GM12878 (cell line): Measurements from ENCODE around the gene WIPF2. TPM values are rescaled to one million over a fixed set of nuclear protein-coding genes. Genes with fewer than 3 reads are reported as not detected.

Source experiments
- ATAC-seq: fragments of 200-7000 bp; cut with Tn5 transposase; 3 replicates; pipeline ENCODE4 v1.9.1; 2020; ENCODE audit warnings: mild to moderate bottlenecking, moderate library complexity
- BruUV-seq: library from RNA; stranded (reverse); fragments of 400-500 nt; replicated peaks from 2 replicates; lab custom pipeline; 2021; lab: Mats Ljungman, UMichigan
- CTCF ChIA-PET: fragments of 300-600 bp; sonication (Branson Sonifier 250); formaldehyde crosslinking; extraction: SDS; loops from one replicate; lab custom pipeline; 2021; ENCODE audit warnings: inconsistent platforms; lab: Yijun Ruan, JAX
- POLR2A ChIA-PET: fragments of 350-600 bp; formaldehyde crosslinking; extraction: SDS; loops from one replicate; lab custom pipeline; 2021; ENCODE audit warnings: inconsistent platforms; lab: Charles Lee
- RAD21 ChIA-PET: fragments of 300-600 bp; sonication (Branson Sonifier 250); formaldehyde crosslinking; loops from one replicate; lab custom pipeline; 2023; ENCODE audit warnings: antibody characterized with exemption; ENCODE audit not compliant: unreplicated experiment; lab: Charles Lee
- SMC1A ChIA-PET: fragments of 300-600 bp; sonication (Branson Sonifier 250); formaldehyde crosslinking; loops from one replicate; lab custom pipeline; 2023; ENCODE audit not compliant: unreplicated experiment, uncharacterized antibody; lab: Charles Lee
- DNase-seq: peaks from one replicate; pipeline ENCODE4 v3.0.0-alpha.2; 2011; ENCODE audit warnings: low read depth, low spot score
- FAIRE-seq: peaks from 3 replicates; lab custom pipeline; 2011; peaks lifted over from hg19 to GRCh38; lab: Jason Lieb, UNC
- H2AFZ ChIP-seq: 2 replicates; pipeline ENCODE4 v1.6.0; 2011; ENCODE audit warnings: low read depth, low read length, control low read depth; ENCODE audit not compliant: control insufficient read depth
- H3K27ac ChIP-seq: 2 replicates; pipeline ENCODE4 v1.5.1; 2011; ENCODE audit warnings: control low read depth; ENCODE audit not compliant: control insufficient read depth, insufficient read depth
- H3K27me3 ChIP-seq, 2 experiments: replicated peaks in 1 of 2; 2 replicates each; pipeline versions ENCODE4 v1.6.0 to v1.6.1; 2011; ENCODE audit warnings: low read length in 1 of 2; ENCODE audit not compliant: control insufficient read depth in 2 of 2, insufficient read depth in 2 of 2
- H3K36me3 ChIP-seq, 2 experiments: 2 replicates each; pipeline ENCODE4 v1.5.1; 2011; ENCODE audit warnings: low read length in 1 of 2; ENCODE audit not compliant: control insufficient read depth in 2 of 2, insufficient read depth in 2 of 2
- H3K4me1 ChIP-seq: 2 replicates; pipeline ENCODE4 v1.6.1; 2011; ENCODE audit warnings: mild to moderate bottlenecking, low read length, moderate library complexity, mixed read lengths; ENCODE audit not compliant: control insufficient read depth, insufficient read depth
- H3K4me2 ChIP-seq: 2 replicates; pipeline ENCODE4 v1.6.0; 2011; ENCODE audit warnings: control low read depth; ENCODE audit not compliant: control insufficient read depth, insufficient read depth
- H3K4me3 ChIP-seq: fragments of 200-600 bp; sonication (generic); 2 replicates; pipeline ENCODE4 v1.5.1; 2016
- H3K79me2 ChIP-seq: 2 replicates; pipeline ENCODE4 v1.6.0; 2011; ENCODE audit warnings: low read length; ENCODE audit not compliant: control insufficient read depth, insufficient read depth
- H3K9ac ChIP-seq: 2 replicates; pipeline ENCODE4 v1.8.0; 2011; ENCODE audit warnings: low read length, control low read depth, mixed read lengths; ENCODE audit not compliant: control insufficient read depth, insufficient read depth
- H3K9me3 ChIP-seq: replicated peaks from 3 replicates; pipeline ENCODE4 v1.5.1; 2011; ENCODE audit warnings: mild to moderate bottlenecking, low read length; ENCODE audit not compliant: control insufficient read depth, insufficient read depth
- H4K20me1 ChIP-seq: 2 replicates; pipeline ENCODE4 v1.6.0; 2011; ENCODE audit not compliant: control insufficient read depth, insufficient read depth
- CHD1 ChIP-seq: IDR thresholded peaks from 2 replicates; pipeline ENCODE4 v1.6.1; 2012; ENCODE audit warnings: low read depth, low read length, improper control_type of control experiment
- CREB1 ChIP-seq: IDR thresholded peaks from 2 replicates; pipeline ENCODE4 v1.6.1; 2012; ENCODE audit warnings: low read depth, mild to moderate bottlenecking, inconsistent platforms
- DPF2 ChIP-seq: fragments of 450-650 bp; IDR thresholded peaks from 2 replicates; pipeline ENCODE4 v1.6.1; 2017; ENCODE audit warnings: mild to moderate bottlenecking
- KDM1A ChIP-seq: fragments of 200-600 bp; sonication (generic); IDR thresholded peaks from 2 replicates; pipeline ENCODE4 v1.6.1; 2016; ENCODE audit warnings: borderline replicate concordance
- MAX ChIP-seq: IDR thresholded peaks from 2 replicates; pipeline ENCODE4 v1.6.1; 2012; ENCODE audit warnings: low read depth, low read length, improper control_type of control experiment
- SMARCA5 ChIP-seq: fragments of 450-650 bp; IDR thresholded peaks from 2 replicates; pipeline ENCODE4 v1.6.1; 2017; ENCODE audit warnings: mild to moderate bottlenecking
- SPI1 ChIP-seq: IDR thresholded peaks from 2 replicates; pipeline ENCODE4 v1.6.1; 2011; ENCODE audit warnings: low read depth, mild to moderate bottlenecking, low read length, moderate library complexity, borderline replicate concordance; ENCODE audit not compliant: insufficient read depth
- SRF ChIP-seq, 2 experiments: IDR thresholded peaks; 2 replicates each; pipeline ENCODE4 v1.6.1; 2011; ENCODE audit warnings: low read depth in 2 of 2, low read length in 2 of 2, mild to moderate bottlenecking in 1 of 2, moderate library complexity in 1 of 2
- USF2 ChIP-seq: IDR thresholded peaks from 2 replicates; pipeline ENCODE4 v1.6.1; 2011; ENCODE audit warnings: low read depth, low read length, improper control_type of control experiment, borderline replicate concordance
- ZNF207 ChIP-seq: fragments of 450-650 bp; IDR thresholded peaks from 2 replicates; pipeline ENCODE4 v1.6.1; 2014; ENCODE audit warnings: antibody characterized with exemption, mild to moderate bottlenecking, borderline replicate concordance
- ZZZ3 ChIP-seq: IDR thresholded peaks from 2 replicates; pipeline ENCODE4 v1.6.1; 2011; ENCODE audit warnings: low read depth; ENCODE audit not compliant: control insufficient read depth, insufficient read length
- WGBS: methylation state at CpG from one replicate; pipeline ENCODE4 v1.1.6; 2016; ENCODE audit warnings: low lambda C conversion rate; ENCODE audit not compliant: insufficient replicate concordance, insufficient coverage; ENCODE audit errors: missing lambda C conversion rate; 5-methylcytosine and 5-hydroxymethylcytosine counted together
- in situ Hi-C: fragments of 300-500 bp; cut with MboI; formaldehyde crosslinking; loops from 9 replicates; pipeline ENCODE4 v1.14.3; 2018; ENCODE audit warnings: mixed read lengths
- intact Hi-C: fragments of 100-400 bp; cut with micrococcal nuclease; formaldehyde crosslinking; loops from one replicate; pipeline ENCODE4 v1.14.2; 2022; ENCODE audit not compliant: unreplicated experiment
- polyA plus RNA-seq, 11 experiments: library from polyadenylated mRNA; depleted of rRNA in 4 of 11; unstranded in 6 of 11; stranded (reverse) in 5 of 11; fragments of >200 nt; fragmentation: Nextera tagmentation in 4 of 11; fragmentation: Illumina TruSeq in 1 of 11; extraction: Ambion mirVana in 4 of 11; extraction: Trizol in 1 of 11; gene quantifications; 1 replicate in 1 of 11; 2 replicates in 10 of 11; pipeline versions ENCODE4 v1.2.1 to v1.2.3, GENCODE V29; 2011 to 2016; ENCODE audit warnings: inconsistent platforms in 2 of 11, missing spikeins in 2 of 11, low read depth in 1 of 11
- total RNA-seq, 4 experiments: library from RNA; depleted of rRNA in 3 of 4; stranded (reverse); fragments of >200 nt in 3 of 4; fragmentation: Illumina TruSeq in 1 of 4; extraction: Trizol in 1 of 4; gene quantifications; 2 replicates each; pipeline versions ENCODE4 v1.2.1 to v1.2.3, GENCODE V29; 2013 to 2021
- TF ChIP-seq, protein P1 (sequence below): fragments of 450-650 bp; IDR thresholded peaks from 2 replicates; pipeline ENCODE4 v1.6.1; 2017; ENCODE audit warnings: mild to moderate bottlenecking, low read depth, inconsistent platforms; ENCODE audit not compliant: poor library complexity, severe bottlenecking
- TF ChIP-seq, protein P2 (sequence below): fragments of 450-650 bp; formaldehyde crosslinking; IDR thresholded peaks from 2 replicates; pipeline ENCODE4 v1.5.0; 2022; ENCODE audit warnings: mild to moderate bottlenecking, missing genetic modification characterization
- TF ChIP-seq, protein P3 (sequence below): fragments of 450-650 bp; IDR thresholded peaks from 2 replicates; pipeline ENCODE4 v1.6.1; 2018; ENCODE audit warnings: mild to moderate bottlenecking, low read depth, moderate library complexity; ENCODE audit not compliant: partially characterized antibody

The WIPF2 gene
- total and polyA plus RNA-seq, 10 of the 15 experiments (the other 5 are each of a cell fraction or from before 2014, with no cell fraction given) = 4.2 to 20.8 (median 7.1) TPM

GRCh38 chr17:40293363-40293762 lies 74.3 kb downstream of the WIPF2 start:
- POLR2A ChIA-PET = interaction anchor here (0.6 to 1.7 kb wide), 4 partner anchors 10 to 93 kb away, joined by 3 to 5 read pairs (median 4); no protein-coding TSS in a partner anchor
- DNase-seq = no peak
- peaks cover 10 to 14% of the 10 kb centered on the region in 2 experiments for H3K36me3 ChIP-seq
- TF ChIP-seq ZNF207 (no peak), ZZZ3 (no peak), SPI1 (no peak), DPF2 (no peak), USF2 (no peak), SRF (IDR thresholded peaks at IDR 0.05; ENCODE audit: low read depth in 2 of 2, low read length in 2 of 2) (no peak), CREB1 (no peak), CHD1 (no peak), MAX (no peak), SMARCA5 (no peak), KDM1A (no peak)
- TF ChIP-seq, protein P1, sequence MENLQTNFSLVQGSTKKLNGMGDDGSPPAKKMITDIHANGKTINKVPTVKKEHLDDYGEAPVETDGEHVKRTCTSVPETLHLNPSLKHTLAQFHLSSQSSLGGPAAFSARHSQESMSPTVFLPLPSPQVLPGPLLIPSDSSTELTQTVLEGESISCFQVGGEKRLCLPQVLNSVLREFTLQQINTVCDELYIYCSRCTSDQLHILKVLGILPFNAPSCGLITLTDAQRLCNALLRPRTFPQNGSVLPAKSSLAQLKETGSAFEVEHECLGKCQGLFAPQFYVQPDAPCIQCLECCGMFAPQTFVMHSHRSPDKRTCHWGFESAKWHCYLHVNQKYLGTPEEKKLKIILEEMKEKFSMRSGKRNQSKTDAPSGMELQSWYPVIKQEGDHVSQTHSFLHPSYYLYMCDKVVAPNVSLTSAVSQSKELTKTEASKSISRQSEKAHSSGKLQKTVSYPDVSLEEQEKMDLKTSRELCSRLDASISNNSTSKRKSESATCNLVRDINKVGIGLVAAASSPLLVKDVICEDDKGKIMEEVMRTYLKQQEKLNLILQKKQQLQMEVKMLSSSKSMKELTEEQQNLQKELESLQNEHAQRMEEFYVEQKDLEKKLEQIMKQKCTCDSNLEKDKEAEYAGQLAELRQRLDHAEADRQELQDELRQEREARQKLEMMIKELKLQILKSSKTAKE = no peak
- TF ChIP-seq, protein P2, sequence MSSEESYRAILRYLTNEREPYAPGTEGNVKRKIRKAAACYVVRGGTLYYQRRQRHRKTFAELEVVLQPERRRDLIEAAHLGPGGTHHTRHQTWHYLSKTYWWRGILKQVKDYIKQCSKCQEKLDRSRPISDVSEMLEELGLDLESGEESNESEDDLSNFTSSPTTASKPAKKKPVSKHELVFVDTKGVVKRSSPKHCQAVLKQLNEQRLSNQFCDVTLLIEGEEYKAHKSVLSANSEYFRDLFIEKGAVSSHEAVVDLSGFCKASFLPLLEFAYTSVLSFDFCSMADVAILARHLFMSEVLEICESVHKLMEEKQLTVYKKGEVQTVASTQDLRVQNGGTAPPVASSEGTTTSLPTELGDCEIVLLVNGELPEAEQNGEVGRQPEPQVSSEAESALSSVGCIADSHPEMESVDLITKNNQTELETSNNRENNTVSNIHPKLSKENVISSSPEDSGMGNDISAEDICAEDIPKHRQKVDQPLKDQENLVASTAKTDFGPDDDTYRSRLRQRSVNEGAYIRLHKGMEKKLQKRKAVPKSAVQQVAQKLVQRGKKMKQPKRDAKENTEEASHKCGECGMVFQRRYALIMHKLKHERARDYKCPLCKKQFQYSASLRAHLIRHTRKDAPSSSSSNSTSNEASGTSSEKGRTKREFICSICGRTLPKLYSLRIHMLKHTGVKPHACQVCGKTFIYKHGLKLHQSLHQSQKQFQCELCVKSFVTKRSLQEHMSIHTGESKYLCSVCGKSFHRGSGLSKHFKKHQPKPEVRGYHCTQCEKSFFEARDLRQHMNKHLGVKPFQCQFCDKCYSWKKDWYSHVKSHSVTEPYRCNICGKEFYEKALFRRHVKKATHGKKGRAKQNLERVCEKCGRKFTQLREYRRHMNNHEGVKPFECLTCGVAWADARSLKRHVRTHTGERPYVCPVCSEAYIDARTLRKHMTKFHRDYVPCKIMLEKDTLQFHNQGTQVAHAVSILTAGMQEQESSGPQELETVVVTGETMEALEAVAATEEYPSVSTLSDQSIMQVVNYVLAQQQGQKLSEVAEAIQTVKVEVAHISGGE = no peak
- TF ChIP-seq, protein P3, sequence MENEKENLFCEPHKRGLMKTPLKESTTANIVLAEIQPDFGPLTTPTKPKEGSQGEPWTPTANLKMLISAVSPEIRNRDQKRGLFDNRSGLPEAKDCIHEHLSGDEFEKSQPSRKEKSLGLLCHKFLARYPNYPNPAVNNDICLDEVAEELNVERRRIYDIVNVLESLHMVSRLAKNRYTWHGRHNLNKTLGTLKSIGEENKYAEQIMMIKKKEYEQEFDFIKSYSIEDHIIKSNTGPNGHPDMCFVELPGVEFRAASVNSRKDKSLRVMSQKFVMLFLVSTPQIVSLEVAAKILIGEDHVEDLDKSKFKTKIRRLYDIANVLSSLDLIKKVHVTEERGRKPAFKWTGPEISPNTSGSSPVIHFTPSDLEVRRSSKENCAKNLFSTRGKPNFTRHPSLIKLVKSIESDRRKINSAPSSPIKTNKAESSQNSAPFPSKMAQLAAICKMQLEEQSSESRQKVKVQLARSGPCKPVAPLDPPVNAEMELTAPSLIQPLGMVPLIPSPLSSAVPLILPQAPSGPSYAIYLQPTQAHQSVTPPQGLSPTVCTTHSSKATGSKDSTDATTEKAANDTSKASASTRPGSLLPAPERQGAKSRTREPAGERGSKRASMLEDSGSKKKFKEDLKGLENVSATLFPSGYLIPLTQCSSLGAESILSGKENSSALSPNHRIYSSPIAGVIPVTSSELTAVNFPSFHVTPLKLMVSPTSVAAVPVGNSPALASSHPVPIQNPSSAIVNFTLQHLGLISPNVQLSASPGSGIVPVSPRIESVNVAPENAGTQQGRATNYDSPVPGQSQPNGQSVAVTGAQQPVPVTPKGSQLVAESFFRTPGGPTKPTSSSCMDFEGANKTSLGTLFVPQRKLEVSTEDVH = no peak

More at GRCh38 chr17:40293363-40293762, 74.3 kb downstream of the WIPF2 start:
- intact Hi-C loops = loop anchor here (5.0 kb wide), 2 partner anchors 76 to 181 kb away; partner anchors contain the start of gene WIPF2
- WGBS = 91% methylated on average over 1 of the region's 1 CpG
- no peaks in the 10 kb centered on the region for H4K20me1 ChIP-seq
- H3K27me3 ChIP-seq = no peaks in the 10 kb centered on the region
- ChIA-PET SMC1A (interaction anchor here (0.6 to 7.8 kb wide), 11 partner anchors 12 to 180 kb away, joined by 3 to 74 read pairs (median 3); no protein-coding TSS in a partner anchor), CTCF (interaction anchor here (0.6 to 13.0 kb wide), 14 partner anchors 11 to 659 kb away, joined by 3 to 186 read pairs (median 4); no protein-coding TSS in a partner anchor), RAD21 (interaction anchor here (0.6 to 4.2 kb wide), 7 partner anchors 9 to 193 kb away, joined by 3 to 28 read pairs (median 3); partner anchors contain the start of gene NR1D1)
- H3K4me1 ChIP-seq = peaks cover 9% of the 10 kb centered on the region
- in situ Hi-C loops = loop anchor here (25.0 kb wide), 1 partner anchor 281 kb away; the partner anchor contains the start of gene CSF3
- H3K9me3 ChIP-seq = no peaks in the 10 kb centered on the region
- peaks cover 28% of the 10 kb centered on the region for H3K79me2 ChIP-seq
- H3K4me3 ChIP-seq = no peak overlapping the region; the same call in 1 of the 2 replicates
- BruUV-seq = no TSS peak
- no peak for FAIRE-seq
- no peak overlapping the region for H3K9ac ChIP-seq
- H2AFZ ChIP-seq = no peak overlapping the region
- 0 out of 2 replicates have a peak overlapping the region, but pooled peaks have one; percentile 9 for H3K4me2 ChIP-seq
- no peak for ATAC-seq
- H3K27ac ChIP-seq = no peak overlapping the region
